ENCODE measurements around the gene RPL22. TPM values are rescaled to one million over a fixed set of nuclear protein-coding genes. Genes with fewer than 3 reads are reported as not detected.
A peak's percentile ranks its signal among the peaks of the same experiment; 100 is the strongest.

RPL22 gene
- total and polyA plus RNA-seq, 12 donors: 223 to 639 (median 277) TPM

DNA sequence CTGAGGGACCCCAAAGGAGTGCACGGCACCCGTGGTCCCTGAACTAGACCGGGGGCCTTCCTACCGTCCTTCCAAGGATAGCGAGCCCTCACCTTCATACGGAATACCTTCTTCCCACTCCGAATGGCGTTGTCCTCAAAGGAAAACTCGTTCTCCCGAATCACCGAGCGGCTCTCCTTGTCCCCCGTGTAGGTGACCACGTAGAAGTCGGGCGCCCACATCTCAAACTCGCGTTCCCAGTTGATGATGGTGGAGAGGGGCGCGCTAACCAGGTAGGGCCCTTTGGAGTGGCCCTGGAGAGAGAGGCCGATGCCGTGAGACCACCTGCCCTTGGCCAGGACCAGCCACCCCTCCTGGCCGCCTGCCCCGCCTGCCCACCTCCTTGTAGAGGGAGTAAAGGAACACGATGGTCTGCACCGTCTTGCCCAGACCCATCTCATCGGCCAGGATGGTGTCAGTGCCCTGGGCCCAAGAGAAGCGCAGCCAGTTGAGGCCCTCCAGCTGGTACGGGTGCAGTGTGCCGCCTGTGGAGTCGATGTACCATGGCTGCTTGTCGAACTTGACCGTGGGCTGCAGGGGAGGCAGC lies 57.3 kb downstream of the RPL22 start:
- intact Hi-C loops (cut with DNase I): no loop called here
- no peak for TF ChIP-seq CTCF (IDR thresholded peaks at IDR 0.05)
- 93 to 94% methylated on average over 33 of the region's 33 CpGs for WGBS, 2 donors
- no peaks in the 10 kb centered on the region for H3K9me3 ChIP-seq
- no peak overlapping the region for H3K4me3 ChIP-seq
- ATAC-seq (no peak), DNase-seq (peak in 1 of 2 donors; percentile 7)
- H3K27me3 ChIP-seq: peaks cover 0 to 36% (median 28%) of the 10 kb centered on the region in 7 donors
- no peak overlapping the region for H3K27ac ChIP-seq
- no peaks in the 10 kb centered on the region for H3K36me3 ChIP-seq
- H3K4me1 ChIP-seq: no peaks in the 10 kb centered on the region

DNA sequence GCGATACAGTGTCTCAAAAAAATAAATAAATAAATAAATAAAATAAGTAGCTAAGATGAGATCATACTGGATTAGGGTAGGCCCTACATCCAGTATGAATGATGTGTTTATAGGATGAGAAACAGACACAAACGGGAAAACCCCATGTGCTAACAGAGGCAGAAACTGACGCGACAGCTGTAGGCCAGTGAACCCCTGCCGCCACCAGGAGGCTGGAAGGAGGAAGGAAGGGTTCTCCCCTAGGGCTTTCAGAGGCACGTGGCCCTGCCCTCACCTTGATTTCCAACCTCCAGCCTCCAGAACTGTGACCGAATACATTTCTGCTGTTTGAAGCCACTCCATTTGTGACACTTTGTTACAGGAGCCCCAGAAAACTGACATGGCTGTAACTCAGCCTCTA lies 57.8 kb downstream of the RPL22 start:
- WGBS, 2 donors: 33 to 37% methylated on average over 7 of the region's 7 CpGs
- no peak for ATAC-seq
- H3K9me3 ChIP-seq: no peaks in the 10 kb centered on the region
- DNase-seq: peak in 1 of 2 donors; percentile 1
- no peak overlapping the region for H3K4me3 ChIP-seq
- H3K27ac ChIP-seq: no peak overlapping the region
- no peaks in the 10 kb centered on the region for H3K4me1 ChIP-seq
- TF ChIP-seq CTCF (IDR thresholded peaks at IDR 0.05): no peak
- intact Hi-C loops (cut with DNase I): no loop called here
- H3K36me3 ChIP-seq: no peaks in the 10 kb centered on the region
- H3K27me3 ChIP-seq: peaks cover 0 to 31% (median 22%) of the 10 kb centered on the region in 7 donors

GRCh38 chr1:6140413-6140812 lies 59.0 kb downstream of the RPL22 start:
- Histone ChIP-seq H3K27me3 (peaks cover 0 to 20% (median 12%) of the 10 kb centered on the region in 7 donors), H3K36me3 (no peaks in the 10 kb centered on the region), H3K4me3 (no peak overlapping the region), H3K9me3 (no peaks in the 10 kb centered on the region), H3K4me1 (no peaks in the 10 kb centered on the region), H3K27ac (no peak overlapping the region)
- TF ChIP-seq CTCF (IDR thresholded peaks at IDR 0.05): no peak
- 79 to 85% methylated on average over 2 of the region's 2 CpGs for WGBS, 2 donors
- intact Hi-C loops (cut with DNase I): no loop called here
- DNase-seq (no peak), ATAC-seq (no peak)

DNA sequence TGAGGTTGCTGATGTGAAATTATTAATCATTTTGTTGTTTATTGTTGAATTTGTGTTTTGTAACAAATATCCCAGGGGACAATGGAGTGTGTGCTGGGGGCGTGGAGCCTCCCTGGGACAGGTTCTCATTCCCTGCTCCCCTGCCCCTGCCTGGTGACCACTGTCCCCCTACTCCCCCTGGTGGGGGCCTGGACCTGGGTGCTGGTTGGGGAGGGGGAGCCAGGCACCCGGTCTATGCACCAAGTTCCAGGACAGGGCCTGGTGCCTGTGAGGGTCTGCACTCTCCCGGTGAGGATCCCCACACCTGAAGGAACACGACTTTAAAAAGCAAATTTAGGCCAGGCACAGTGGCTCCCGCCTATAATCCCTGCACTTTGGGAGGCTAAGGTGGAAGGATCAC lies 61.6 kb downstream of the RPL22 start:
- TF ChIP-seq CTCF (IDR thresholded peaks at IDR 0.05): no peak

More for the DNA sequence above, 61.6 kb downstream of the RPL22 start:
- Histone ChIP-seq H3K9me3 (peaks cover 0 to 5% (median 0%) of the 10 kb centered on the region in 11 donors), H3K4me1 (no peaks in the 10 kb centered on the region), H3K4me3 (no peak overlapping the region), H3K36me3 (no peaks in the 10 kb centered on the region), H3K27ac (no peak overlapping the region), H3K27me3 (peaks cover 0 to 21% (median 5%) of the 10 kb centered on the region in 7 donors)
- no peak for ATAC-seq
- intact Hi-C loops (cut with DNase I): no loop called here
- peak in 1 of 2 donors; percentile 2 for DNase-seq
- 64 to 76% methylated on average over 5 of the region's 5 CpGs for WGBS, 2 donors
